ENCODE measurements around the gene TGOLN2. TPM values are rescaled to one million over a fixed set of nuclear protein-coding genes. Genes with fewer than 3 reads are reported as not detected.

TGOLN2 gene
- total and polyA plus RNA-seq, 2 of the 13 experiments (the other 11 are each of a cell fraction or from before 2014, with no cell fraction given) = 99.6 to 155 TPM

- TF ChIP-seq MATR3 (CRISPR knock-in tag; IDR thresholded peaks at IDR 0.05) = no peak
- TF ChIP-seq PCBP1 (IDR thresholded peaks at IDR 0.05; ENCODE audit: borderline replicate concordance, low read depth, low read length) = peak; percentile 97
- TF ChIP-seq SIX1 (CRISPR knock-in tag; IDR thresholded peaks at IDR 0.05; ENCODE audit: borderline replicate concordance) = 0 out of 2 replicates have a peak, but pooled peaks have one; percentile 27
- TF ChIP-seq HCFC1 (IDR thresholded peaks at IDR 0.05; ENCODE audit: low read depth, low read length) = no peak
- no peak for TF ChIP-seq HHEX (CRISPR knock-in tag; IDR thresholded peaks at IDR 0.05)
- no peak; the same call in 1 of the 2 replicates for TF ChIP-seq NR1H2 (CRISPR knock-in tag; IDR thresholded peaks at IDR 0.05; ENCODE audit: borderline replicate concordance, low read depth)
- TF ChIP-seq ESRRA (CRISPR knock-in tag; IDR thresholded peaks at IDR 0.05; ENCODE audit: low read depth) = peak; percentile 54; the same call in 1 of the 2 replicates
- TF ChIP-seq ZEB1 (IDR thresholded peaks at IDR 0.05; ENCODE audit: insufficient replicate concordance, low read depth) = peak; percentile 29
- TF ChIP-seq SRF (IDR thresholded peaks at IDR 0.05; ENCODE audit: low read depth, low read length) = no peak
- no peak; the same call in 1 of the 2 replicates for TF ChIP-seq ZNF460 (CRISPR knock-in tag; IDR thresholded peaks at IDR 0.05; ENCODE audit: borderline replicate concordance)
- peak; percentile 60; the same call in 1 of the 2 replicates for TF ChIP-seq FOSL1 (CRISPR knock-in tag; IDR thresholded peaks at IDR 0.05; ENCODE audit: borderline replicate concordance)
- TF ChIP-seq KDM1A (CRISPR knock-in tag; IDR thresholded peaks at IDR 0.05) = no peak
- peak; percentile 89 for TF ChIP-seq ZNF564 (CRISPR knock-in tag; IDR thresholded peaks at IDR 0.05)
- TF ChIP-seq SIN3B (IDR thresholded peaks at IDR 0.05; ENCODE audit: low read length) = peak; percentile 35; the same call in 1 of the 2 replicates
- TF ChIP-seq NRL (CRISPR knock-in tag; IDR thresholded peaks at IDR 0.05; ENCODE audit: borderline replicate concordance) = peak; percentile 100
- TF ChIP-seq, protein P1, sequence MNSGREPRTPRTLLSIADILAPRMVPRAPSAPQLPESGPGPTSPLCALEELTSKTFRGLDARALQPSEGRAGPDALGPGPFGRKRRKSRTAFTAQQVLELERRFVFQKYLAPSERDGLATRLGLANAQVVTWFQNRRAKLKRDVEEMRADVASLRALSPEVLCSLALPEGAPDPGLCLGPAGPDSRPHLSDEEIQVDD (CRISPR knock-in tag; IDR thresholded peaks at IDR 0.05; ENCODE audit: borderline replicate concordance) = peak; percentile 89; the same call in 1 of the 2 replicates
- peak; percentile 81 for TF ChIP-seq MTERF4 (CRISPR knock-in tag; IDR thresholded peaks at IDR 0.05)
- peak; percentile 66; the same call in 1 of the 2 replicates for TF ChIP-seq ZNF703 (CRISPR knock-in tag; IDR thresholded peaks at IDR 0.05; ENCODE audit: borderline replicate concordance)
- no peak for TF ChIP-seq NBN (conservative IDR thresholded peaks at IDR 0.05)
- TF ChIP-seq ZNF567 (CRISPR knock-in tag; IDR thresholded peaks at IDR 0.05; ENCODE audit: borderline replicate concordance) = peak; percentile 99
- TF ChIP-seq HNRNPL (IDR thresholded peaks at IDR 0.05; ENCODE audit: low read depth, low read length) = peak; percentile 90
- TF ChIP-seq ATRX (CRISPR knock-in tag; IDR thresholded peaks at IDR 0.05; ENCODE audit: borderline replicate concordance) = no peak
- TF ChIP-seq LCORL (IDR thresholded peaks at IDR 0.05) = no peak
- TF ChIP-seq LCORL (CRISPR knock-in tag; IDR thresholded peaks at IDR 0.05) = peak; percentile 80; the same call in 1 of the 2 replicates
- TF ChIP-seq FUBP1 (CRISPR knock-in tag; IDR thresholded peaks at IDR 0.05; ENCODE audit: borderline replicate concordance) = 0 out of 2 replicates have a peak, but pooled peaks have one; percentile 79
These were observed at the start of gene TGOLN2 (continued) for GRCh38 chr2:85327822-85328617.

Measured in HepG2 (cell line).